Smooth muscle cell of bladder (primary cell): Measurements from ENCODE around the gene CD151. TPM values are rescaled to one million over a fixed set of nuclear protein-coding genes. Genes with fewer than 3 reads are reported as not detected.

Experiments
- total RNA-seq: library from RNA; depleted of rRNA; stranded (reverse); fragments of >200 nt; gene quantifications from 2 replicates; pipeline ENCODE4 v1.2.3, GENCODE V29; 2014

The CD151 gene
- total RNA-seq: 455 and 613 TPM in 2 replicates

GRCh38 chr11:832529-833113 lies at the start of gene CD151:
Gene CD151, plus strand, starts transcription at chr11:832952. Its CDS starts 3,118 bp downstream, at chr11:836070.

GRCh38 chr11:789943-790342 lies 42.8 kb upstream of the CD151 start, which contains the start of gene CEND1:
Gene CEND1, minus strand, starts transcription at chr11:790090. Its CDS starts 1,514 bp downstream, at chr11:788576.

GRCh38 chr11:798093-798713 lies 34.5 kb upstream of the CD151 start, which contains the start of gene SLC25A22:
Gene SLC25A22, minus strand, starts transcription at chr11:798281. Its CDS starts 3,275 bp downstream, at chr11:795006.

GRCh38 chr11:809287-810039 lies 23.3 kb upstream of the CD151 start, which contains the start of gene RPLP2:
Gene RPLP2, plus strand, starts transcription at chr11:809967. Its CDS starts 268 bp downstream, at chr11:810235.

GRCh38 chr11:818396-819128 lies 14.2 kb upstream of the CD151 start, which contains the start of gene PNPLA2:
Gene PNPLA2, plus strand, starts transcription at chr11:818914. Its CDS starts 805 bp downstream, at chr11:819719.

GRCh38 chr11:827897-828192 lies 4.9 kb upstream of the CD151 start, which contains the start of gene CRACR2B:
Gene CRACR2B, plus strand, starts transcription at chr11:827919. Its CDS starts 689 bp downstream, at chr11:828608.

GRCh38 chr11:842370-843002 lies 9.7 kb downstream of the CD151 start, which contains the start of the genes POLR2L and TSPAN4:
Gene POLR2L, minus strand, starts transcription at chr11:842529. Its CDS starts 21 bp downstream, at chr11:842508.
Gene TSPAN4, plus strand, starts transcription at chr11:842852. Its CDS starts 7,453 bp downstream, at chr11:850305.

Other genes with a start within 250 kb of the CD151 start
- gene IRF7, start 217.0 kb upstream of the CD151 start, total RNA-seq: 5.7 and 6.0 TPM in 2 replicates
- not detected in 2 replicates for gene CDHR5, start 208.0 kb upstream of the CD151 start, total RNA-seq
- not detected in 2 replicates for gene SCT, start 205.8 kb upstream of the CD151 start, total RNA-seq
- 0.18 TPM in 1 of 2 replicates, not detected in the other for gene DRD4, start 195.7 kb upstream of the CD151 start, total RNA-seq
- gene DEAF1, start 137.7 kb upstream of the CD151 start, total RNA-seq: 21.2 and 31.3 TPM in 2 replicates
- 11.9 and 12.1 TPM in 2 replicates for gene TMEM80, start 137.1 kb upstream of the CD151 start, total RNA-seq
- gene EPS8L2, start 126.7 kb upstream of the CD151 start, total RNA-seq: 33.9 and 35.4 TPM in 2 replicates
- gene TALDO1, start 85.5 kb upstream of the CD151 start, total RNA-seq: 228 and 306 TPM in 2 replicates
- gene GATD1, start 55.5 kb upstream of the CD151 start, total RNA-seq: 16.4 and 17.9 TPM in 2 replicates
- gene CEND1, start 42.9 kb upstream of the CD151 start, total RNA-seq: 0.28 and 0.85 TPM in 2 replicates
- gene SLC25A22, start 34.7 kb upstream of the CD151 start, total RNA-seq: 6.5 and 12.3 TPM in 2 replicates
- 4.4 and 9.2 TPM in 2 replicates for gene PIDD1, start 27.7 kb upstream of the CD151 start, total RNA-seq
- 394 and 414 TPM in 2 replicates for gene RPLP2, start 23.0 kb upstream of the CD151 start, total RNA-seq
- gene PNPLA2, start 14.0 kb upstream of the CD151 start, total RNA-seq: 17.2 and 21.4 TPM in 2 replicates
- gene CRACR2B, start 5.0 kb upstream of the CD151 start, total RNA-seq: 0.14 and 0.65 TPM in 2 replicates
- gene POLR2L, start 9.6 kb downstream of the CD151 start, total RNA-seq: 239 and 265 TPM in 2 replicates
- gene TSPAN4, start 9.9 kb downstream of the CD151 start, total RNA-seq: 134 and 155 TPM in 2 replicates
- gene CHID1, start 77.9 kb downstream of the CD151 start, total RNA-seq: 40.4 and 56.2 TPM in 2 replicates
- 16.9 and 20.8 TPM in 2 replicates for gene AP2A2, start 92.9 kb downstream of the CD151 start, total RNA-seq
- not detected in 2 replicates for gene MUC6, start 203.8 kb downstream of the CD151 start, total RNA-seq
- gene MUC2, start 241.9 kb downstream of the CD151 start, total RNA-seq: not detected in 2 replicates